Astrocyte (in vitro differentiated cells and primary cell): ENCODE measurements around the gene RASGRP1.

Experiments used
- EZH2 ChIP-seq: IDR thresholded peaks from 2 replicates; pipeline ENCODE4 v1.6.1; 2012; ENCODE audit warnings: mild to moderate bottlenecking, low read length, inconsistent platforms; ENCODE audit not compliant: insufficient read depth
- TF ChIP-seq, protein P1 (sequence below): IDR thresholded peaks from 2 replicates; pipeline ENCODE4 v1.5.1; 2011; ENCODE audit warnings: low read depth, mild to moderate bottlenecking, inconsistent platforms, low read length, moderate library complexity; ENCODE audit not compliant: insufficient read depth

DNA sequence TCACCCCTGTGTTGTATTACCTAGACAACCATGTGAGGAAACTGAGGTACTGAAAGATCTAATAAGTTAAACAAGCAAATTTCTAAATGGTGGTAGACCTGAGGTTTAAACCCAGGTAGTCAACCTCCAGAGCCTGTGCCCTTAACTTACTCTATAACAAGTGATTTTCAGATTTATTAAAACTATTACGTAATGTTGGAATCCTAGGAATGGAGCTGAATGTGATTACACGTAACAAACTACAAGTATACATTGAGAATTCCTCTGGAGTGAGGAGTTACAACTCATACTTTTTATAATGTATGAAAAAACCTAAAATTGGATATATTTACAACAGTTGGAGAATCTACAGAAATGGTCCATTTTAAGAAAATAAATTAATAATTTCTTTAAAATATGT, 92.6 kb downstream of the RASGRP1 start:
- TF ChIP-seq, protein P1, sequence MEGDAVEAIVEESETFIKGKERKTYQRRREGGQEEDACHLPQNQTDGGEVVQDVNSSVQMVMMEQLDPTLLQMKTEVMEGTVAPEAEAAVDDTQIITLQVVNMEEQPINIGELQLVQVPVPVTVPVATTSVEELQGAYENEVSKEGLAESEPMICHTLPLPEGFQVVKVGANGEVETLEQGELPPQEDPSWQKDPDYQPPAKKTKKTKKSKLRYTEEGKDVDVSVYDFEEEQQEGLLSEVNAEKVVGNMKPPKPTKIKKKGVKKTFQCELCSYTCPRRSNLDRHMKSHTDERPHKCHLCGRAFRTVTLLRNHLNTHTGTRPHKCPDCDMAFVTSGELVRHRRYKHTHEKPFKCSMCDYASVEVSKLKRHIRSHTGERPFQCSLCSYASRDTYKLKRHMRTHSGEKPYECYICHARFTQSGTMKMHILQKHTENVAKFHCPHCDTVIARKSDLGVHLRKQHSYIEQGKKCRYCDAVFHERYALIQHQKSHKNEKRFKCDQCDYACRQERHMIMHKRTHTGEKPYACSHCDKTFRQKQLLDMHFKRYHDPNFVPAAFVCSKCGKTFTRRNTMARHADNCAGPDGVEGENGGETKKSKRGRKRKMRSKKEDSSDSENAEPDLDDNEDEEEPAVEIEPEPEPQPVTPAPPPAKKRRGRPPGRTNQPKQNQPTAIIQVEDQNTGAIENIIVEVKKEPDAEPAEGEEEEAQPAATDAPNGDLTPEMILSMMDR, result no peak
- TF ChIP-seq EZH2, result no peak
